ENCODE data around the gene NPTN. TPM values are rescaled to one million over a fixed set of nuclear protein-coding genes. Genes with fewer than 3 reads are reported as not detected.
"Not testable (repeated sequence)": the region's sequence is repeated elsewhere in the genome, so short reads cannot be mapped to it uniquely, and the experiment has no call there.

Gene NPTN
- total and polyA plus RNA-seq, 2 of the 13 experiments (the other 11 are each of a cell fraction or from before 2014, with no cell fraction given): 78.0 to 110 TPM

- no peak overlapping the region for H3K9ac ChIP-seq (ENCODE audit: insufficient read depth, low read depth, low read length)
- BruUV-seq (replicated peaks): no TSS peak
- H3K36me3 ChIP-seq (replicated peaks in 1 of 2; ENCODE audit: control insufficient read depth in 1 of 2, insufficient read depth in 2 of 2, low read length in 2 of 2): peaks cover 18 to 49% of the 10 kb centered on the region in 2 experiments
- H3K79me2 ChIP-seq (ENCODE audit: insufficient read depth, low read length): no peaks in the 10 kb centered on the region
- in situ Hi-C loops (cut with HindIII; ENCODE audit: extremely low pct_ligation_motif_present, low pct_unique_long_range_greater_than_20kb): no loop called here
- FAIRE-seq (no peak), ATAC-seq (no peak), DNase-seq (ENCODE audit: low spot score) (no peak)
- no peaks in the 10 kb centered on the region for H3K27me3 ChIP-seq (ENCODE audit: control insufficient read depth in 1 of 2, insufficient read depth in 2 of 2, low read length in 2 of 2)
- H4K20me1 ChIP-seq (ENCODE audit: insufficient read depth, low read length): no peaks in the 10 kb centered on the region
- POLR2A ChIA-PET: no interaction called here
- intact Hi-C loops (cut with micrococcal nuclease; ENCODE audit: unreplicated experiment): no loop called here
- no peak overlapping the region for H3K4me2 ChIP-seq (ENCODE audit: low read depth, low read length)
- no peak for TF ChIP-seq HNF1B (CRISPR knock-in tag; IDR thresholded peaks at IDR 0.05)
- no peak for TF ChIP-seq IKZF5 (CRISPR knock-in tag; IDR thresholded peaks at IDR 0.05)
- TF ChIP-seq ZFP36L1 (CRISPR knock-in tag; IDR thresholded peaks at IDR 0.05): no peak
- TF ChIP-seq ZBTB39 (CRISPR knock-in tag; IDR thresholded peaks at IDR 0.05): no peak
- H3K4me1 ChIP-seq (ENCODE audit: insufficient read depth, low read length): no peaks in the 10 kb centered on the region
- H3K27ac ChIP-seq (ENCODE audit: extremely low read length, insufficient read depth, low read length): no peak overlapping the region
- 97% methylated on average over 2 of the region's 2 CpGs for WGBS (ENCODE audit: low lambda C conversion rate)
- H3K9me3 ChIP-seq (ENCODE audit: low read length): no peaks in the 10 kb centered on the region
- no peak overlapping the region for H2AFZ ChIP-seq (ENCODE audit: low read length)
- H3K4me3 ChIP-seq (replicated peaks in 1 of 3; ENCODE audit: insufficient read depth in 1 of 3, low read depth in 2 of 3, low read length in 3 of 3): no peak overlapping the region
- CTCF ChIA-PET (ENCODE audit: low intra/inter-chr PET ratio, low total read pairs): no interaction called here
Measured at GRCh38 chr15:73578026-73578425, 55.2 kb downstream of the NPTN start.

GRCh38 chr15:73577593-73577992, 55.6 kb downstream of the NPTN start:
- ATAC-seq; H2AFZ ChIP-seq (ENCODE audit: low read length); H3K27ac ChIP-seq (ENCODE audit: extremely low read length, insufficient read depth, low read length); H3K9ac ChIP-seq (ENCODE audit: insufficient read depth, low read depth, low read length); H3K9me3 ChIP-seq (ENCODE audit: low read length); H3K4me2 ChIP-seq (ENCODE audit: low read depth, low read length); H3K4me3 ChIP-seq (replicated peaks in 1 of 3; ENCODE audit: insufficient read depth in 1 of 3, low read depth in 2 of 3, low read length in 3 of 3); intact Hi-C loops (cut with micrococcal nuclease; ENCODE audit: unreplicated experiment); CTCF ChIA-PET (ENCODE audit: low intra/inter-chr PET ratio, low total read pairs); DNase-seq (ENCODE audit: low spot score); POLR2A ChIA-PET; H3K27me3 ChIP-seq (ENCODE audit: control insufficient read depth in 1 of 2, insufficient read depth in 2 of 2, low read length in 2 of 2); in situ Hi-C loops (cut with HindIII; ENCODE audit: extremely low pct_ligation_motif_present, low pct_unique_long_range_greater_than_20kb); BruUV-seq (replicated peaks); H3K4me1 ChIP-seq (ENCODE audit: insufficient read depth, low read length); H4K20me1 ChIP-seq (ENCODE audit: insufficient read depth, low read length); H3K79me2 ChIP-seq (ENCODE audit: insufficient read depth, low read length); FAIRE-seq: not testable (repeated sequence)
- H3K36me3 ChIP-seq (replicated peaks in 1 of 2; ENCODE audit: control insufficient read depth in 1 of 2, insufficient read depth in 2 of 2, low read length in 2 of 2): peaks cover 18 to 48% of the 10 kb centered on the region in 2 experiments

Data from HepG2 (cell line).